ENCODE measurements around the gene EPB41L2.

EPB41L2 gene

DNA sequence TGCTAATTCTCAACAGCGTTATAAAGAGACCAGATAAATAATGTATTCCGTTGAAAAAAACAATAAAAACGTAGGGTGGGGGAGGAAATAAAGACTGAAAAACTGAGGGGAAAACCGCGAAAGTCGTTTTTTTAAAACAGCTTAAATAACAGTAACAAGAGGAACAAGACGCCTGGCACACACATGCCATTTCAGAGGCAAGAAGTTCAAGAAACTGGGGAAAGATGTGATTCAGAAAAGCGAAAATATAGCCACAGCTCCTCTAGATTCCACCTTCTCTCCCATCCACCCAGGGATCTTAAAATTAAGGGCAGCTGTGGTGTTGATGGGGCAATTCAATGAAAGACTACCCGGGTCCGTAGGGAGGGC lies 1.3 kb downstream of the EPB41L2 start:
- DNase-seq (ENCODE audit: low spot score): no peak

DNA sequence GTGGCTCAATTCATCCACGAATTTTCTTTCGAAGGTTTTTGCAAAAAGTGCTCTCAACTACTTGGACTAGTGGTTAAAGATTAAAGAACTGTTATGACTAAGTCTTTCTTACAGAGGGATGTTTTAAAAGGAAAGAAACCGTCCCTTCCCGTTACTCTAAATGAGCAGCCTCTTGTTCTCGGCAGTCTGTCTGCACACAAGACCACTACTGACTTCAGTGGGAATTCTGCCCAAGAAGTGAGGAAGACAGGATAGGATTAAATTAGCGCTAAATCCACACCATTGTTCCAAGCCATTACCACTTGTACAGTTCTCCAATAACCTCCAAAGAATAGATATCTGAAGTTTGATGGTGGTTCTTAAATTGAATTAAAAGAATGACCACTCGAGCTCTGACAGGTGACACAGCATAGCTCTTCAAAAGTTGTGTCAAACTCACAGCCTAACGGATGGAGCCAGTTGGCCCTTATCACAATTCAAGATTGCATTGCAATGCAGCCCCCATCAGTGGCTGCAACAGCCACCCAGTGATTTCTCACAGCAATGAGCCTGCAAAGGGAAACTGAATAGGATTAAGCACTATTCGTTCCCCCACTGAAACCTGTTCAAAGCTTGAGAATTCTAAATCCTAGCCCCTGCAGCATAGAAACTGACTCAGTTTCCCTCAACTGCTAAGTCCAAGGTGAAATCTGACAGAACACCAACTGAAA lies 1.8 kb downstream of the EPB41L2 start:
- no peak for DNase-seq (ENCODE audit: low spot score)

DNA sequence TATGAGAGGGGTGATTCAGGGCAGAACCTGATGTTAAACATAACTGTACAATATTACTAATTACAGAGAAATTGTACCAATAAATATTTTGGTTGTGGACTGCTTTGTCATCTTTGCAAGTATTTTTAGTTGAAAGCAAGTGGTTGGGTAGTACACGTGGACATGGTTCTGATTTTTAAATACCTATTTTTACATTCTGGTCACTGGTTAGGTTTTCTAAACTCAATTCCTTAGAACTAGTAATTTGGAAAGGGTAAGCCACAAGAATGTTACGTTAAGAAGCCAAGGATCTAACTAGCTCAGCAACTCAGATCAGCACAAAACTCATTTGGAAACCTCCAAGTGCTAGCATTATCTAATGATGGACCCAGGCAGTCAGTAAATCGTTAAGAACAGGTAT lies 2.7 kb downstream of the EPB41L2 start:
- no peak for DNase-seq (ENCODE audit: low spot score)

DNA sequence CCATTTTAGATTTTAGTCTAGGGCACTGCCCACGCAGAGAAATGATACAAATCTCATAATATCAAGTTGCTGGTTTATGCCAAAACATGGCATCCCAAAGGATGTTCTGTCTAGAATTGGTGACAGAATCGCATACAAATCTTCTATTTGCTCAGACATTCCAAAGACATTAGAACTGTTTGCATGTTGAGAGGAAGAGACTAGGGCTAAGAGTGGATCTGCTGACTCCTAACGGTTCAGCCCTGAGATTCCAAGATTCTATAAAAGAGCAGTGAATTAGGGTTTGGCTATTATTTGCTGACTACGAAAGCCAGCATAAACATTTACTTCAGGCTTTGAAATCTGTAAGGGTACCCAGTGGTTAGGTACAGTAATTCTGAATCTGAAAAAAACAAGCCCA lies 3.6 kb downstream of the EPB41L2 start:
- no peak for DNase-seq (ENCODE audit: low spot score)

- no peak for DNase-seq (ENCODE audit: low spot score)
Measured at GRCh38 chr6:131058236-131058635, 4.8 kb downstream of the EPB41L2 start.

DNA sequence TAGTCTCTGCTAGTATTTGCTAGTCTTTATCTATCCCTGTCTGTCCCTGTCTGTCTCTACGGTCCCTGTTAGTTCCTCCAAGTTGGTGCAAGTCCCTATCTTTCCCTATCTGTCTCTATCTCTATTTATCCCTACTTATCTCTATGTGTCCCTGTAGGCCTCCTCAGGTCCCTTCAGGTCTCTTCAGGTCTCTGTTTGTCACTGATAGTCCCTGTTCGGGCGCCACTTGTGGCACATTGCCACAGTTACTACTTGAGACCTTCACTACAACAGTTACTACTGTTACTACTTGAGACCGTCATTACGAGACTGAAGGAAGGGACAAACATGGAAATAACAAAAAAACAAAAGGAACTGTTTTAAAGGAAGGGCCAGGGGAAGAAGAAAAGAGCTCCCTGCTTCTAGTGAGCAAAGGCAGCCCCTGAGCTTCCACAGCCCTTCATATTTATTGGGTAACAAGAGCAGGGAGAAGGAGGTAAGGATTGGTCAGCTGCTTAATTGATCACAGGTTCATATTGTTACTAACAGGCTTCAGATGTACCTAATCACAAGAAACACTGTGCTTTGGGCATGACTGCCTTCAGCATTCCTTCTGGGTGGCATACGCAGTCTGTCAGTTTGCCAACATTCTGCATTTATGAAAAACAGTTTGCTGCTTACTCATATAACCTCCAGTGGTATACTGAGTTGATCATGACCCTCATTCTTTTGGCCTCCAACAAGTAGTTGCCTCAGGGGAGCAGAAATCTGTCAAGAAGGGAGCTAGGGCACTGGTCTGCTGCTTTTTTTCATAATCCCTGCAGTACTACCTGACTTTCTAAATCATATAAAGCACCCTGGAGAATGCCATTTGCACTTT lies 8.4 kb downstream of the EPB41L2 start:
- no peak for DNase-seq (ENCODE audit: low spot score)

GRCh38 chr6:131053546-131054240 lies 9.4 kb downstream of the EPB41L2 start:
- DNase-seq (ENCODE audit: low spot score): no peak

DNA sequence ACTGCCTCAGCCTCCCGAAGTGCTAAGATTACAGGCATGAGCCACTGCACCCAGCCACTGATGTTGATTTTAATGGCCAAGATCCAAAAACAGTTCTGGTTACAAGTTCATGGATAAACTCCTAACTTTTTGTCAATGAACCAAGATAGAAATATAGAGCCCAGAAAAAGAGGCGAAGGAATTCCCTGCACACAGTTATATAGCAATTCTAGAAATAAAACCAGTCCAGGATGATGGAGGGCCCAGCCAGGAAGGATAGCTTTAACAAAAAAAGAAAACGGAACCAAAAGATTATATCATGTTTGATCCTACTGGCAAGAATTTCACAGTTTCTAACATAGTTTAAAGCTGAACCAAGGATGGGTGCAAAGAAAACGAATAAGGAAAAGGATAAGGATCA lies 10.9 kb downstream of the EPB41L2 start:
- DNase-seq (ENCODE audit: low spot score): no peak

GRCh38 chr6:131051341-131051740 lies 11.7 kb downstream of the EPB41L2 start:
- no peak for DNase-seq (ENCODE audit: low spot score)

- no peak for DNase-seq (ENCODE audit: low spot score)
Measured at GRCh38 chr6:131049608-131050007, 13.4 kb downstream of the EPB41L2 start.

GRCh38 chr6:131048933-131049515 lies 14.0 kb downstream of the EPB41L2 start:
- no peak for DNase-seq (ENCODE audit: low spot score)

- no peak for DNase-seq (ENCODE audit: low spot score)
Measured at GRCh38 chr6:131048459-131048858, 14.6 kb downstream of the EPB41L2 start.

GRCh38 chr6:131045139-131045538 lies 17.9 kb downstream of the EPB41L2 start:
- no peak for DNase-seq (ENCODE audit: low spot score)

- no peak for DNase-seq (ENCODE audit: low spot score)
Measured at GRCh38 chr6:131043902-131044447, 19.1 kb downstream of the EPB41L2 start.

- DNase-seq (ENCODE audit: low spot score): no peak
Measured at GRCh38 chr6:131042664-131043063, 20.4 kb downstream of the EPB41L2 start.

- DNase-seq (ENCODE audit: low spot score): no peak
Measured at GRCh38 chr6:131041814-131042213, 21.2 kb downstream of the EPB41L2 start.

DNA sequence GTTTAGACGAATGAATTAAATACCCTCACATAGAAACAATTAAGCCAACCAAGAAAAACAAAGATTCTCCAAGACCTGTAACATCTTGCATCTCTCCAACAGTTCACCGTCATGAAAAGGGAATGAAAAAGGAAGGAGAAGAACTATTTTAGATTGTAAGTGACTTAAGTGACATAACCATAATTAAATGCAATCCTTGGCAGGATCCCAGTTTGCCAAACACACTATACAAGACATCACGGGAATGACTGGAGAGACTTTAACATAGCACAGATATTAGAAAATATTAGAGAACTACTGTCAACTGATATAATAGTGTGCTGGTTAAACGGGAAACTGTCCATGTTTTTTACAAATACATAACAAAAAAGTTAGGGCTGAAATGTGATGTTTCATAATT lies 22.2 kb downstream of the EPB41L2 start:
- no peak for DNase-seq (ENCODE audit: low spot score)

DNA sequence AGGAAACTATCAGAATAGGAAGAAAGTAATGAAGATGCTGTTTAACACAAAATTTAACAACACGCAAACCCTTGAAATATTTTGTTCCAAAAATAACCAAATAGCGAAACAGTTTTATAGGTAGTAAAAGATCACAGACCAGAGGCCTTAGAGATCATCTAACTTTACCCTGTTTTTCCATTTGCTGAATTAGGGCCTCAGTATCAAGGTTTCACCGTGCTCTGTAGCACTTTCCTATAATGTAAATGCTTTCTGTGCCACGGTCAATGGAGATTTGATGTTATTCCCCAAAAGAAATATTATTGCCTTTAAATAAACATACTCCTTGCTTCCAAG lies 23.7 kb downstream of the EPB41L2 start:
- no peak for DNase-seq (ENCODE audit: low spot score)

GRCh38 chr6:131038597-131039344 lies 24.3 kb downstream of the EPB41L2 start:
- no peak for DNase-seq (ENCODE audit: low spot score)

GRCh38 chr6:131037194-131037897 lies 25.7 kb downstream of the EPB41L2 start:
- no peak for DNase-seq (ENCODE audit: low spot score)

DNA sequence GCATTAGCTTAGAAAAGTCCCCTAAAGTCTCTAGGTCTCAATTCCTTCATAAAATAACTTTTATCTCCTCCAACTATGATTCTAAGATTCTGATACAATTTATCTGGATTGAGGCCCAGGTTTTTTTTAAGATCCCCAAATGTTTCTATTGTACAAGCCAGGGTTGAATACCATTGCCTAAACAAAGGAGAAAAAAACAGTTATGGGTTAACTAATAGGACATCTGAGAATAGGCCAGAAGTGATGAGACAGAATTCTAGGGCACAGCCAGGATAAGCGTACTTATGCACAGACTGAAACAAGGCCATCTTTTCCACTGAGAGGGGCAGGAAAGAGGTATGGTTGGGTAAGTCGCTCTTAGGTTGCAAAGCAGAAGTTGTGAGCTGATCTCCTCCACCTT lies 26.4 kb downstream of the EPB41L2 start:
- no peak for DNase-seq (ENCODE audit: low spot score)

All from left forelimb (tissue), 1 donor.